HG03378 (cell line): ENCODE data around the gene IFIT1B.
"Not testable (repeated sequence)": the region's sequence is repeated elsewhere in the genome, so short reads cannot be mapped to it uniquely, and the experiment has no call there.

ENCODE experiments used
- ATAC-seq: cut with Tn5 transposase; IDR thresholded peaks from one replicate; pipeline ENCODE4 v1.9.1; 2021; ENCODE audit warnings: mild to moderate bottlenecking, moderate library complexity; ENCODE audit not compliant: unreplicated experiment

The IFIT1B gene, protein sequence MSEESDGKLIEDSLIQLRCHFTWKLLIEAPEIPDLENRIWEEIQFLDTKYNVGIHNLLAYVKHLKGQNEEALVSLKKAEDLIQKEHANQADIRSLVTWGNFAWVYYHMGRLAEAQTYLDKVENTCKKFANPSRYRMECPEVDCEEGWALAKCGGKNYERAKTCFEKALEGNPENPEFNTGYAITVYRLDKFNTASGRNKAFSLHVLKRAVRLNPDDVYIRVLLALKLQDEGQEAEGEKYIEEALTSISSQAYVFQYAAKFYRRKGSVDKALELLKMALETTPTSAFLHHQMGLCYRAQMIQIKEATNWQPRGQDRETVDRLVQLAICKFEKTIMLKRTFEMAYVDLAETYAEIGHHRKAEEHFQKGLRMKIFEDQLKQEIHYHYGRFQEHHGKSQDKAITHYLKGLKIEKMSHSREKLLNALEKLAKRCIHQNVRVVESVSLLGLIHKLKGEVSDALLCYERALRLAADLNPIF

DNA sequence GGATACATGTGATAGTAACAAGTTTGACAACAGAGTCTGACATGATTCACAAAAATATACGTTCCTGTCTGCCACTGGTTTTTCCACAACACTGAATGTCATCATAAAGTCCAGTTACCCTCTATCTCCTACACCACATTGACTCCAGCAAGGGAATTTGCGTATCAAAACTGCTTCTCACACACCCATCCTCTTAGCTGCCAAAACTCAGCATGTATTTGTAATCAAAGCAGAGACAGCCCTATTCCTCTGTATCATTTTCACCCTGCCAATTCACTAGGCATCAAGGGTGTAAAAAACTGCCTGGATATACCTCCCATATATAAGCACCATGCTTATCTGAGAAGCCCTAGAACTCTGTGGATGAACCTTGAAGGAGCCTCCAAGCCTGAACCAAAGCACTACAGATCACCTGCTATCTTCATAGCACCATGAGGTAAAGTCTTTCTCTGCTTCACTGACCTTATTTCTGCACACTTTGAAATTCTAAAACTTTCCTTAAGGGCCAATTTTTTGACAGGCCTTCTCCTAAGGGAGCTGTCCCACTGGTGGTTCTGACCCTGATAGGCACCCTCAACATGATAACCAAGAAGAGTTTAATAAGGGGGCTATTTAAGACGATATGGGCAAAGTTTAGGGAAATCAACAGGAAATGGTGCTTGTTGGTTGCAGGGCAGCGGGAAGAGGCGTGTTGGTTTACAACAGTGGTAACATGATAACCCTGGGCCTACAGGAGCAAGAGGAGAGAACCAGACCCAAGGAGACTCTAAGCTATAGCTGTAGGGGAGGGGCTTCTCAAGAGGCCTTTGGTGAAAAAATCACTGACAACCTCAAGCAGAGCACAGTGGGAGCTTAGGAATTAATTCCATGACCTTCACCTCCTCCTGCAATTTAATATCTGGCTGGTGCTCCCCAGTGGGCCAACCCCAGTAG is at the start of gene IFIT1B:
TSS of gene IFIT1B (plus strand) at position 352 of the 933 bp plus-strand sequence. CDS start at position 432, 80 bp downstream.
- no peak for ATAC-seq

- ATAC-seq: no peak
These were observed 48.7 kb upstream of the IFIT1B start for GRCh38 chr10:89329151-89329550.

- ATAC-seq: not testable (repeated sequence)
These were observed 47.8 kb upstream of the IFIT1B start for GRCh38 chr10:89330014-89330413.

GRCh38 chr10:89330537-89331212 is 47.2 kb upstream of the IFIT1B start:
- ATAC-seq: no peak

- not testable (repeated sequence) for ATAC-seq
These were observed 46.3 kb upstream of the IFIT1B start for GRCh38 chr10:89331487-89332122.

DNA sequence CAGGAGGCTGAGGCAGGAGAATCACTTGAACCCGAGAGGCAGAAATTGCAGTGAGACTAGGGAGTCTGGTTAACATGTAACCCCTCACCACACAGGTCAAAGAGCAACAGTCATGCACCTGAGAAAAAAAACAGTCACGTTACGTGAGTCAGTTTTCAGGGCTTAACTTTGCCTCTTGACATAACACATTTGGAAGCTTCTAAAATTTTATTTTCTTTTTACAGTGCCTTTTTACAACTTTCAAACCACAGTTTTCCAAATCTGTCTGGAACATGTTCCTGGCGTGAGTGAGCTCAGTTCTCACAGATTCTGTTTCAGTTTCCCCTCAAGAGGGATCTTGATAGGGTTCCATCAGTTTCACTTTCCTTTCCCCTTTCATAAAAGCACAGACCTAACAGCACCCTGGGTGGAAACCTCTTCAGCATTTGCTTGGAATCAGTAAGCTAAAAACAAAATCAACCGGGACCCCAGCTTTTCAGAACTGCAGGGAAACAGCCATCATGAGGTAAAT is 45.7 kb upstream of the IFIT1B start:
- ATAC-seq: peak; percentile 48

DNA sequence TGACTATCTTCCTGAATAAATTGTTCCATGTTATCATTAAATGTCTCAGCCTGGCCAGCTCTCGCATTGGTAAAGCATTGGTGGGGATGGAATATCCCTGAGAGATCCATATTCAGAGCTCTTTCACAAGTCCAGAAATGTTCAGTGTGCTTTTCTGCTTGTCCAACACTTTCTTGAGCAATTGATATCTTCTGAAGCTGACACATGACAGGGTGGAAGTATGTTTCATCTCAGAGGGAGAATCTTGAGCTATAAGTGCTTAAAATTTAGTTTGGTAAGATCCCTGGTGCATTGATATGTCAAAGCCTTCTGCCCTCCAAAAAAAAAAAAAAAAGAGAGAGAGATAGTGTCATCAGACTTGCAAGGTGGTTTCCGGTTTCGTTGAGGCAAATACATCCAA is 42.6 kb upstream of the IFIT1B start:
- no peak for ATAC-seq

DNA sequence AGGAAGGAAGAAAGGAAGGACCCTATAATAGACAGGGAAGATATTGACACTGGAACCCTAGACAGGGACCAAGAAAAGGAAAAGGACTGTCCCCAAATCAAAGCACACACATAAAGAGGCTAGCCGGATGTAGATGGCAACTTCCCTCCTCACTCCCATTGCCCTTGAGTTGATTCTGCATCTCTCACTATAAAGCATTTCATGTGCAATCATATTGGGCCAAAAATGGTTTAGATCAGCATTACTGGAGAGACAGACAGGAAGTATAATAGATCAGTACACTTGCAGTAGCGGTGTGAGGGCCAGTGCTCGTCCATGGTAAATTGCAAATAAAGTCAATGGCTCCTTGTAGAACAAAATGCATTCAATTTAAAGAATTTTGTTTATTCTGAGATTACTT is 41.6 kb upstream of the IFIT1B start:
- ATAC-seq: no peak

- no peak for ATAC-seq
These were observed 40.4 kb upstream of the IFIT1B start for GRCh38 chr10:89337484-89337883.

DNA sequence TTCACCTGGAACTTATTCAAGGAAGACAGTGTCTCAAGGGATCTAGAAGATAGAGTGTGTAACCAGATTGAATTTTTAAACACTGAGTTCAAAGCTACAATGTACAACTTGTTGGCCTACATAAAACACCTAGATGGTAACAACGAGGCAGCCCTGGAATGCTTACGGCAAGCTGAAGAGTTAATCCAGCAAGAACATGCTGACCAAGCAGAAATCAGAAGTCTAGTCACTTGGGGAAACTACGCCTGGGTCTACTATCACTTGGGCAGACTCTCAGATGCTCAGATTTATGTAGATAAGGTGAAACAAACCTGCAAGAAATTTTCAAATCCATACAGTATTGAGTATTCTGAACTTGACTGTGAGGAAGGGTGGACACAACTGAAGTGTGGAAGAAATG is 39.1 kb upstream of the IFIT1B start:
- no peak for ATAC-seq

DNA sequence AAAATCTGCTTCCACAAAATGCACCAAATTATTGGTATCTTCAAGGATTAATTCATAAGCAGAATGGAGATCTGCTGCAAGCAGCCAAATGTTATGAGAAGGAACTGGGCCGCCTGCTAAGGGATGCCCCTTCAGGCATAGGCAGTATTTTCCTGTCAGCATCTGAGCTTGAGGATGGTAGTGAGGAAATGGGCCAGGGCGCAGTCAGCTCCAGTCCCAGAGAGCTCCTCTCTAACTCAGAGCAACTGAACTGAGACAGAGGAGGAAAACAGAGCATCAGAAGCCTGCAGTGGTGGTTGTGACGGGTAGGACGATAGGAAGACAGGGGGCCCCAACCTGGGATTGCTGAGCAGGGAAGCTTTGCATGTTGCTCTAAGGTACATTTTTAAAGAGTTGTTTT is 38.0 kb upstream of the IFIT1B start:
- no peak for ATAC-seq

DNA sequence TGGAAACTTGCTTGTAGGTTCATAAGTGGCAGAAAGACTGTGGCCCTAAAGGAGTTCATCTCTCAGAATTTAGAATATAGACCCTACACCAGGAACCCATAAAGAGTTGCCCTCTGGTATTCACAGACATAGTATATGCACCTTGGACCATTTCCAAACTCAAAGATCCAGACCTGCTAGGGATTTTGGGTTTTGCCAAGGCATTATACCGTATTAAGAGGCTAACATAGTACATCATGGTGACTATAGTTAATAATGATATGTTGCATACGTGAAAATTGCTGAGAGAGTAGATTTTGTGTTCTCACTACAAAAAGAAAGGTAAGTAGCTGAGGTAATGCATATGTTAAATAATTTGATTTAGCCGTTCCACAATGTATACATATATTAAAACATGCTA is 36.2 kb upstream of the IFIT1B start:
- ATAC-seq: no peak

- no peak for ATAC-seq
These were observed 35.5 kb upstream of the IFIT1B start for GRCh38 chr10:89342206-89342958.

- ATAC-seq: no peak
These were observed 34.6 kb upstream of the IFIT1B start for GRCh38 chr10:89343089-89343767.

GRCh38 chr10:89344156-89344555 is 33.7 kb upstream of the IFIT1B start:
- ATAC-seq: no peak

GRCh38 chr10:89345367-89346000 is 32.4 kb upstream of the IFIT1B start:
- ATAC-seq: no peak

- no peak for ATAC-seq
These were observed 31.2 kb upstream of the IFIT1B start for GRCh38 chr10:89346405-89347254.
